ENCODE data around the gene WNT7A.

Gene WNT7A

DNA sequence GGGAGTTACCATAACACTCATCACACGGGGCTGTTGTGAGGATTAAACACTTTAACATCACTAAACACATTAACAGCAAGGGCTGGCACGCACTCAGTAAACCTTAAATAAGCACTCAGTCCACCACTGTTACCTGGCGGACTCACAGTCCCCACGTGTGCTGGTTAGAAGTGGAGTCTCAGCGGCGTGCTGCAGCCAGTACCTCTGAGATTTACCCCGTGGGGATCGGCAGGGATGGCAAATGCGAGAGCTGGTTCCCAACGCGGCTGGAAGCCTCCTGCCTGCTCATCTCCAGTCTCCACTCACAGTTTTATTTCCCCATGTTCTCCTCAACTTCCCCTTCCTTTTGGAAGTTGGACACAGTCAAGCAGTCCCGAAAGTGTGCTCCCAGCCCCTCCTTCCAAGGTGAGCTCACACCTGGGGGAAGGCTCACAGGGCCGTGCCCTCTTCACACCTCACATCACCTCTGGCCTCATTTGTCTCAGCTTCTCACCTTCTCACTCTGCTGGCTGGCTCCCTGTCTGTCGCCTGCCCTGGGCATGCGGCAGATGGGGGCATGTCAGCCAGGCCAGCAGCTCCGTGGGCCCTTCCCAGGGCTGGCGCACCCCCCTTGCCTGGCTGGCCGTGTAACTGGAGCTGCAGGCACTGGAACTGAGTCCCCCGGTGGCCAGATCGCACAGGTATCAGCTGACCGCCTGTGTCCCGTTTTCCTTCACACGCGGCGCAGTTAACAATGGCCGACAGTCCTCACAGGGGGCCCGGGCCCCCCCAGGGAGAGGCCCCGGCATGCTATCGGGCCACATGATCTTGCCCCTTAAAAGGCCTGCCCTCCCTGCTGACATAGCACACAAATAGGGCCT is 87.1 kb downstream of the WNT7A start:
- DNase-seq (ENCODE audit: low spot score): no peak

- no peak for DNase-seq (ENCODE audit: low spot score)
These were observed 87.8 kb downstream of the WNT7A start for GRCh38 chr3:13792051-13792490.

GRCh38 chr3:13791198-13792050 is 88.4 kb downstream of the WNT7A start:
- no peak for DNase-seq (ENCODE audit: low spot score)

DNA sequence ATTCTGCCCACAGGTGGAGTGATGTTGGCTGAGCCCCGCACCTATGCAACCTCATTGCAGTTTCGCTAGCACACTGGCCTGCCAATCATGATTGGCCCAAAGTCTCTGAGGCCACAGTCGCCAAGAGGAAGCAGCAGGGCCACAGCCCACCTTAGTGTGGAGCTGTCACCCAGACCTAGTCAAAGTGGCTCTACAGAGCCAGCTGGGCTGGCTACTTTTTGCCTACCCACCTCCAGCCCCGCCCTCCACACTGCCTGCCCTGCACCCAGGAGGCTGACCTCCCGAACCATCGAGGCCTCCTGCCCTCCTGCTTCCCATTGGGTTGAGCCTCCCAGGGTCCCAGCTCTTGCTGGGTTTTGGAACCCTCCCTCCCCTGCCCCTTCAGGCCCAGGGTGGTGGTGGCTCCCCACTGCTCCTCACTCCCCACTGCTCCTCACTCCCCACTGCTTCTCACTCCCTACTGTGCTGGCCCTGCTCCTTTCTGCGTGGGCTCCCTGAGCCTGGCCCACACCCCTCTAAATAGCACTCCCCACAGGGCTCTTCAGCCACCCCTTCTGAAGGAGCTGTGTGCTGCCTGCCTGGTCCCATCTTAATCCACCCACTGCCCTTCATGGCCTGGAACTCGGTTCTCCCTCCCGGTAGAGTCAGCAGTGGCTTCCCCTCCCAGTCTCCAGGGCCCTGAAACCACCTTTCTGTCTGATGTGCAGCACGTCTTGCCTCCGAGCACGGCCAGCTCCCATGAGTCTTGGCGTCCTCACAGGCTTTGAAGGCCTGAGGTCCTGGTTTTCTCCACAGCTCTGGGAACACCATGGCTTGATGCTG is 89.3 kb downstream of the WNT7A start:
- DNase-seq (ENCODE audit: low spot score): no peak

DNA sequence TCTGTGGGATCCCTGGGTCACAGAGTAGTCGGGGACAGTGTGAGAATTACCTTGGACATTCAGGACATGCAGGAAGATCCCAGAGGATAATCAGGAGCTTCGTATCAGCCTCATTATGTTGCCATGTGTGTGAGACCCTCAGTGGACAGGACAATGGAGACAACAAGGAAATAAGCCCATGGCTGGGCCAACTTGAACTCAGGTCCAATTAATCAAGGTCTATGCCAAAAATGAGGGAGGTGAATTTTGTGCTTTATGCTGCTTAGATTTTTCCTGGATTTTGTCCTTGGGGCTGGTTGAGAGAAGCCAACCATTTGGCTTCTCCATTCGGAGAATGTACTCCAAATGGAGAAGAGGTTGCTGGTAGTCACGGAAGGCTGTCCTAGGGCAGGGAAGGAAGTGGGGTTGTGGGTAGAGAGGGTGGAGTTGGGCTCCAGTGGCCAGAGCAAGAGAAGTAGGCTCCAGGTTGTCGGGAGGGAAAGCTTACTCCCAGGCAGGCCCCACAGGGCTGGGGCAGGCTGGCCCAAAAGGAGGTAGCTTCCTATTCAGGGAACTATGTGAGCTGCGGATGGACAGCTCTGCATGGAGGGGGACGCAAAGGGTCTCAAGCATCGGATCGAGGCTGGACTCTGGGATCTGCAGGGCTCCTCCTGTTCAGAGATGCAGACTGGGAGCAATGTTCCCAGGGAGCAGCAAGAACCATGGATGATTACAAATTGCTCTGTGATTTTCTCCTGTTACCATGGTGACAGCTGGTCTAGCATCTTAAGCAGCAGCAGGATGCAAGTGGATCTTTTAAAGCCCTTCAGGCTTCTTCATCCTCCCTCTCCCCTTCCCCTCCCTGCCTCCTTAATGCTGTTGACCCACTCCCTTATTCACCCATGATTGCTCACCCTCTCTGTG is 91.1 kb downstream of the WNT7A start:
- no peak for DNase-seq (ENCODE audit: low spot score)

DNA sequence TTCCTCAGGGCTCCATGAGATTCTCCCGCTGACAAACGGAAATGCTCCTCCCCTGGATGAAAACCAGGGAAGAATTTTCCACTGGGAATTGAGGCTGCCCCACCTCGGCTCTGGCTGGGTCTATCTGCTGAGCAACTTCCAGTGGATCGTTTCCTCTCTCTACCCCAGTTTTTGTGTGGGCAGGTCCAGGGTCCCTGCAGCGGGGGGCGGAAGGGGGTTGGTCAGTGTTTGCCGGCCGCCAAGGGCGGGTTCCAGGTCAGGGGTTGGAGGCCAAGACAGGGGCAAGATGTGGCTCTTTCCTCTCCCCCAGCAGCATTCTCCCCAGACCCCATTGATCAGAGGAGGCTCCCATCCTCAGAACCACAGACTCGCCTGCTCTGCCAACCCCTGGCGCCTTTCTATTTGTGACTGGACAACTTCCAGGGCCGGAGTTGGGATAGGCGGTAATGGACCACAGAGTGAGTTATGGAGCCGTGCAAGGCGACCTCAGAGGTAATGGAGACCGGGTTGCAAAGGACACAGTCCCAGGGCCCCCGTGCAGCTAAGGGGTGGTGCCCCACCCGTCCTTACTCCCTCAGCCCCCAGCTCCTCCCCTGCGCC is 92.2 kb downstream of the WNT7A start:
- DNase-seq (ENCODE audit: low spot score): no peak

GRCh38 chr3:13786811-13787210 is 93.1 kb downstream of the WNT7A start:
- DNase-seq (ENCODE audit: low spot score): no peak

GRCh38 chr3:13785853-13786436 is 93.9 kb downstream of the WNT7A start:
- DNase-seq (ENCODE audit: low spot score): no peak

GRCh38 chr3:13785351-13785750 is 94.5 kb downstream of the WNT7A start:
- no peak for DNase-seq (ENCODE audit: low spot score)

DNA sequence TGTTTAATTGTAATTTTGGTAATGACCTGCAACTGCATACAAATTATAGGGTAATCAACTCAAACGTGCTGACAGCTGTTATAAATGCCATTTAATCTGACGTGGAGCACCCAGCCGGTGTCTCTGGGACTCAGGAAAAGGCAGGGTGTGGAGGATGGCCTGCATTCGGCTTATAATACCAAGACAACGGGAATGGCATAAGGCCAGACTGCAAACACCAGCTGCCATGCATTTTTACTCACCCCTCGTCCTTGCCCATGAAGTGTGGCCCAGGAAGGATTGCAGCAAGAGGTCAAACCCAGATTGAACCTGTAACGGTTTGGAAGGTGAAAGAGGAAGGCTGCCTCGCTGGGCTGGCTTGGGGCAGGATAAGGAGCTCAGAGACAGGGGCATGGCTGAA is 96.4 kb downstream of the WNT7A start:
- no peak for DNase-seq (ENCODE audit: low spot score)

DNA sequence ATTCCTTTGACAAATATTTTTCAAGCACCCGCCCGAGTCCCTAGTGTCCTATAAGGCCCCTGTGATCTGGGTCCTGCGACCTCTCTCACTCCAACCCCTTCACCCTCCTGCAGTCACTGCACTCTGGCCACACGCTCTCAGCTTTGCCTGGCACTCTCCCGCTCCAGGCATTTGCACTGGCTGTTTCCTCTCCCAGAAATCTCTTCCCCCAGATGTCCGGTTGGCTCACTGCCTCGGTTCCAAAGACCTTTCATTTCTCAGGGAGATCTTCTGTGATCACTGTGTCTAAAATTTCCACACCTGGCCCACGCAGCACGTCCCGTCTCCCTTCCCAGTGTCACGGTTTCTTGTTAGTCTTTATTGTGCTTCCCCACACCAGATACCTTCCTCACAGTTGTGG is 97.4 kb downstream of the WNT7A start:
- no peak for DNase-seq (ENCODE audit: low spot score)

GRCh38 chr3:13781417-13781816 is 98.5 kb downstream of the WNT7A start:
- DNase-seq (ENCODE audit: low spot score): no peak

GRCh38 chr3:13780432-13781176 is 99.3 kb downstream of the WNT7A start:
- no peak for DNase-seq (ENCODE audit: low spot score)

- no peak for DNase-seq (ENCODE audit: low spot score)
These were observed 103.4 kb downstream of the WNT7A start for GRCh38 chr3:13776253-13777050.

GRCh38 chr3:13772885-13773745 is 106.8 kb downstream of the WNT7A start:
- no peak for DNase-seq (ENCODE audit: low spot score)

DNA sequence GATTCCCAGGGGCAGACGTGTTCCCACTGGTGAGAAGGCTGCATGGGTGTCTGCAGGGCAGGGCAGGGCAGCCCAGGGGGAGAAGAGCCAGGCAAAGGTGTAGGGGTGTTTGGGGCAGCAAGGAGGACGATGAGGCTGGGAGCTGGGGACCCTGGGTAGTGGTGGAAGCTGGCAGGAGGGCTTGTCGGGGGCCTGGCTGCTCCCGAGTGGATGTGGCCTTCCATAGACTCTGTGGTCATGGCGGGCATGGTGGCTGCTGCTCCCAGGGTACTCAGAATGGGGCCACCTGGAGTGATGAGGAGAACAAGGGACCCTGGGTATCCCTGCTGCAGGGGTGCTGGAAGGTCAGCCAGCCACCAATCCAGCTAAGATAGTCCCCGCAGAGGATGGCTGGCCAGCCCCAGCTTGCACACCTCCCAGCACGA is 107.5 kb downstream of the WNT7A start:
- DNase-seq (ENCODE audit: low spot score): no peak

GRCh38 chr3:13771496-13771895 is 108.4 kb downstream of the WNT7A start:
- no peak for DNase-seq (ENCODE audit: low spot score)
